HG02642 (cell line): Measurements from ENCODE around the gene C1orf159.

Experiments
- ATAC-seq: cut with Tn5 transposase; IDR thresholded peaks from one replicate; pipeline ENCODE4 v1.9.1; 2021; ENCODE audit warnings: mild to moderate bottlenecking; ENCODE audit not compliant: unreplicated experiment, poor library complexity

Gene C1orf159

GRCh38 chr1:1132956-1133750 is 17.3 kb upstream of the C1orf159 start:
- ATAC-seq: no peak

- no peak for ATAC-seq
Observed at GRCh38 chr1:1132042-1132950, 16.4 kb upstream of the C1orf159 start.

- ATAC-seq: no peak
Observed at GRCh38 chr1:1130206-1131120, 14.6 kb upstream of the C1orf159 start.

GRCh38 chr1:1129381-1129821 is 13.5 kb upstream of the C1orf159 start:
- no peak for ATAC-seq

- no peak for ATAC-seq
Observed at GRCh38 chr1:1128454-1129139, 12.7 kb upstream of the C1orf159 start.

- no peak for ATAC-seq
Observed at GRCh38 chr1:1127551-1128451, 11.9 kb upstream of the C1orf159 start.

- no peak for ATAC-seq
Observed at GRCh38 chr1:1125945-1126344, 10.1 kb upstream of the C1orf159 start.

- no peak for ATAC-seq
Observed at GRCh38 chr1:1124786-1125642, 9.1 kb upstream of the C1orf159 start.

- no peak for ATAC-seq
Observed at GRCh38 chr1:1124508-1124785, 8.6 kb upstream of the C1orf159 start.

- no peak for ATAC-seq
Observed at GRCh38 chr1:1123581-1124507, 8.0 kb upstream of the C1orf159 start.

GRCh38 chr1:1122981-1123480 is 7.1 kb upstream of the C1orf159 start:
- no peak for ATAC-seq

- no peak for ATAC-seq
Observed at GRCh38 chr1:1122078-1122811, 6.4 kb upstream of the C1orf159 start.

- no peak for ATAC-seq
Observed at GRCh38 chr1:1121611-1122077, 5.8 kb upstream of the C1orf159 start.

GRCh38 chr1:1120866-1121591 is 5.1 kb upstream of the C1orf159 start:
- no peak for ATAC-seq

GRCh38 chr1:1120096-1120495 is 4.2 kb upstream of the C1orf159 start:
- ATAC-seq: no peak
